Psoas muscle (tissue), 8 donors: ENCODE data around the gene THADA. TPM values are rescaled to one million over a fixed set of nuclear protein-coding genes. Genes with fewer than 3 reads are reported as not detected.

Source experiments
- ATAC-seq, 4 donors: fragments of 200-7000 bp; cut with Tn5 transposase; one replicate each; pipeline ENCODE4 v1.9.1; 2020; ENCODE audit warnings: moderate library complexity in 3 of 4, mild to moderate bottlenecking in 2 of 4
- DNase-seq, 2 donors: peaks; one replicate each; pipeline ENCODE4 v3.0.0-alpha.2; 2020
- H3K27ac ChIP-seq: fragments of 200-600 bp; one replicate; pipeline ENCODE4 v1.8.0; 2022
- H3K27me3 ChIP-seq, 3 donors: fragments of 200-600 bp in 1 of 3; one replicate each; pipeline versions ENCODE4 v1.6.1 to v1.8.0; 2013 to 2022; ENCODE audit warnings: low read length in 2 of 3, mild to moderate bottlenecking in 2 of 3, moderate library complexity in 1 of 3; ENCODE audit not compliant: insufficient read depth in 3 of 3
- H3K36me3 ChIP-seq, 2 donors: fragments of 200-600 bp in 1 of 2; one replicate each; pipeline versions ENCODE4 v1.6.1 to v1.8.0; 2013 to 2022; ENCODE audit warnings: low read depth in 1 of 2, mild to moderate bottlenecking in 1 of 2, moderate library complexity in 1 of 2; ENCODE audit not compliant: insufficient read depth in 1 of 2
- H3K4me1 ChIP-seq: fragments of 200-600 bp; one replicate; pipeline ENCODE4 v1.8.0; 2022
- H3K4me3 ChIP-seq: fragments of 200-600 bp; one replicate; pipeline ENCODE4 v1.8.0; 2022; ENCODE audit warnings: mild to moderate bottlenecking
- H3K9me3 ChIP-seq: fragments of 200-600 bp; one replicate; pipeline ENCODE4 v1.8.0; 2022
- WGBS, 3 donors: extraction: QIAGEN DNeasy Blood & Tissue Kit; methylation state at CpG; one replicate each; pipeline versions ENCODE4 v1.1.6 to v1.1.7; 2013; 5-methylcytosine and 5-hydroxymethylcytosine counted together
- intact Hi-C, 2 donors: fragments of 100-400 bp; cut with DNase I; formaldehyde crosslinking; loops; one replicate each; pipeline versions ENCODE4 v1.11.0 to v1.14.2; 2022
- polyA plus RNA-seq, 3 donors: library from polyadenylated mRNA; stranded (reverse); fragments of 200-250 nt; gene quantifications; one replicate each; pipeline ENCODE4 v1.2.3, GENCODE V29; 2013
- total RNA-seq, 4 donors: library from RNA; stranded (reverse); fragmentation: NEBNext Ultra II Directional in 2 of 4; extraction: Animal tissue kit (Norgen Biotek cat#: 25700) in 2 of 4; gene quantifications; one replicate each; pipeline versions ENCODE4 v1.2.1 to v1.2.4, GENCODE V29; 2021 to 2023
- TF ChIP-seq, protein P1 (sequence below): fragments of 200-600 bp; IDR thresholded peaks from one replicate; pipeline ENCODE4 v1.8.0; 2022; ENCODE audit warnings: antibody characterized with exemption
- donor health status: healthy with polysubstance abuse.
- donor health status: DM: no; HTN: no; CAD: no; lungs with moderate emphysema.
- donor health status: Bipolar disorder and iron deficiency.
- donor health status: healthy.
- donor health status: DM: yes; HTN: yes; CAD: no.
- donor health status: DM: no; HTN: no; CAD: no.
- donor health status: DM: no; HTN: no; CAD: no.
- donor health status: DM: yes; HTN: yes; CAD: no.

THADA gene
- total and polyA plus RNA-seq, 7 donors = 8.1 to 17.4 (median 11.6) TPM

DNA sequence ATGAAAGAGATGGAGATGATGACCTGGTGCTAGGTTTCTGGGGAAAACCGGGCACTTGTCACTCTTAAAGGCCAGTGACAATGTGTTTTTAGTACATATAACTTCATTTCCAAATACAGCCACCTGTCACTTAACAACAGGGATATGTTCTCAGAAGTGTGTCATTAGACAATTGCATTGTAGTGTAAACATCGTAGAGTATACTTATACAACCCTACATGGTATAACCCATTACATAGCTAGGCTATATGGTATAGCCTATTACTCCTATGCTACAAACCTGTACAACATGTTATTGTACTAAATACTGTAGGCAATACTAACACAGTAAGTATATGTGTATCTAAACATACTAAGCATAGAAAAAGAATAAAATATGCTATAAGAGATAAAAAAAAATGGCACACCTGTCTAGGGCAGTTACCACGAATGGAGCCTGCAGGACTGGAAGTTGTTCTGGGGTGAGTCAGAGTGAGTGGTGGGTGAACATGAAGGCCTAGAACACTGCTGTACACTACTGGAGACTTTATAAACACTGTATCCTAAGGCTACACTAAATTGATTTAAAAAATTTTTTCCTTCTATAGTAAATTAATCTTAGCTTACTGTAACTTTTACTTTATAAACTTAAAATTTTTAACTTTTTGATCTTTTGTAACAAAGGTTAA lies 123.2 kb downstream of the THADA start:
- Histone ChIP-seq H3K36me3 (no peaks in the 10 kb centered on the region), H3K27me3 (no peaks in the 10 kb centered on the region), H3K27ac (no peak overlapping the region), H3K4me3 (no peak overlapping the region), H3K9me3 (no peaks in the 10 kb centered on the region), H3K4me1 (peaks cover 7% of the 10 kb centered on the region)
- intact Hi-C loops = no loop called here
- ATAC-seq (no peak), DNase-seq (no peak)
- TF ChIP-seq, protein P1, sequence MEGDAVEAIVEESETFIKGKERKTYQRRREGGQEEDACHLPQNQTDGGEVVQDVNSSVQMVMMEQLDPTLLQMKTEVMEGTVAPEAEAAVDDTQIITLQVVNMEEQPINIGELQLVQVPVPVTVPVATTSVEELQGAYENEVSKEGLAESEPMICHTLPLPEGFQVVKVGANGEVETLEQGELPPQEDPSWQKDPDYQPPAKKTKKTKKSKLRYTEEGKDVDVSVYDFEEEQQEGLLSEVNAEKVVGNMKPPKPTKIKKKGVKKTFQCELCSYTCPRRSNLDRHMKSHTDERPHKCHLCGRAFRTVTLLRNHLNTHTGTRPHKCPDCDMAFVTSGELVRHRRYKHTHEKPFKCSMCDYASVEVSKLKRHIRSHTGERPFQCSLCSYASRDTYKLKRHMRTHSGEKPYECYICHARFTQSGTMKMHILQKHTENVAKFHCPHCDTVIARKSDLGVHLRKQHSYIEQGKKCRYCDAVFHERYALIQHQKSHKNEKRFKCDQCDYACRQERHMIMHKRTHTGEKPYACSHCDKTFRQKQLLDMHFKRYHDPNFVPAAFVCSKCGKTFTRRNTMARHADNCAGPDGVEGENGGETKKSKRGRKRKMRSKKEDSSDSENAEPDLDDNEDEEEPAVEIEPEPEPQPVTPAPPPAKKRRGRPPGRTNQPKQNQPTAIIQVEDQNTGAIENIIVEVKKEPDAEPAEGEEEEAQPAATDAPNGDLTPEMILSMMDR = no peak
- WGBS, 3 donors = 77 to 90% (median 80%) methylated on average over 3 of the region's 3 CpGs

DNA sequence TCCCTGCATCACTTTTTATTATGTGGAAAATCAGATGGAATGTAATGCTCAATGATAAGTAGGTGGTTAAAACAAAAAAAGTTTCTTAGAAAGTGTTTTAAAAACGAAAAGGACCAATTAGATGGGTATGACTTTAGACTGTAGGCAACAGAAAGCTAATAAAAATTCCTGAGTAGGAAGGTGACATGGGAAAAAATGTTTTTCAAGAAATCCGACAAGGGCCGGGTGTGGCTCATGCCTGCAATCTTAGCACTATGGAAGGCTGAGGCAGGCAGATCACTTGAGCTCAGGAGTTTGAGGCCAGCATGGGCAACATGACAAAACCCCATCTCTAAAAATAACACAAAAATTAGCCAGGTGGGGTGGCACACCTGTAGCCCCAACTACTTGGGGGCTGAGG lies 126.1 kb downstream of the THADA start:
- DNase-seq = no peak

DNA sequence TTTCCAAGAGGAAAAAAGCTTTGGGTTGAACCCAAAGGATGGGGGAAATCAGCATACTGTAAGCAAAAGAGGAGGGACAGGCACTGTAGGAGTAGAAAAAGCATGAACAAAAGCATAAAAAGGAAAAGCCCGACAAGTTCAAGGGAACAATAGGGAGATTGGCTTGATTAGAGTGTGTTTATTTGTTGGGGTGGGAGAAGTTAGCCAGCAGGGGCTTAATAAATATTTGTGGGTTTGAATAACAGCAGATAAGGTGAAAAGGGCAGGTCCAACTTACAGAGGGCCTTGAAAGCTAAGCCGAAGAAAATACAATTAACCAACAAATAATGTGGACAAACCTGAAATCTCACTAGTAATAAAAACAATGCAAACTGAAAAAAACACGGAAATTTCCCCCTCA lies 126.7 kb downstream of the THADA start:
- Histone ChIP-seq H3K4me1 (peaks cover 1% of the 10 kb centered on the region), H3K9me3 (no peaks in the 10 kb centered on the region), H3K27ac (no peak overlapping the region), H3K4me3 (no peak overlapping the region), H3K36me3 (no peaks in the 10 kb centered on the region), H3K27me3 (no peaks in the 10 kb centered on the region)
- intact Hi-C loops = no loop called here
- DNase-seq (no peak), ATAC-seq (no peak)
- TF ChIP-seq, protein P1 = no peak
- 67 to 86% (median 69%) methylated on average over 3 of the region's 3 CpGs for WGBS, 3 donors

More for the DNA sequence above, 126.1 kb downstream of the THADA start:
- TF ChIP-seq, protein P1 = no peak
- intact Hi-C loops = no loop called here
- ATAC-seq = no peak
- H3K4me3 ChIP-seq = no peak overlapping the region
- H3K9me3 ChIP-seq = no peaks in the 10 kb centered on the region
- H3K27ac ChIP-seq = no peak overlapping the region
- no peaks in the 10 kb centered on the region for H3K4me1 ChIP-seq
- WGBS, 3 donors = 57 to 89% (median 60%) methylated on average over 3 of the region's 3 CpGs
- no peaks in the 10 kb centered on the region for H3K27me3 ChIP-seq
- no peaks in the 10 kb centered on the region for H3K36me3 ChIP-seq

DNA sequence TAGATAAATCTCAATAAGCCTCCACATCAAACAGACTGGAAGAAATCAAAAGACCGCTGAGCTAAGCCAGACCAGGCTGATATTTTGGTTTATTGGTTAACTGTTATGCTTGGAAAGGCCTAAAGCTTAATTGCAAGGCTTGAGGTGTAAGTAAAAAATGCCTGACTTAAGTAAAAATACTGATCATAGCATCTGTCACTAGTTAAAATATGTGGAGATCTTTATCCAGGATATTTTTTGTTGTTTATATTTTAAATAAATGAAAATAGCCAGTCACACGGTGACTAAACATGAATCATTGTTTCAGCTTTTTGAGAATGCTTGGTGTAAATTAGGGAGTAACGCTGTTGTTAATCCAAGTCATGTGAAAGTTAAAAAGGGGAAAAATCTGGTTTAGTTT lies 127.9 kb downstream of the THADA start:
- TF ChIP-seq, protein P1 = no peak
- DNase-seq (no peak), ATAC-seq (no peak)
- intact Hi-C loops = no loop called here
- no peak overlapping the region for H3K27ac ChIP-seq
- no peaks in the 10 kb centered on the region for H3K27me3 ChIP-seq
- no peak overlapping the region for H3K4me3 ChIP-seq
- no peaks in the 10 kb centered on the region for H3K9me3 ChIP-seq
- H3K36me3 ChIP-seq = no peaks in the 10 kb centered on the region
- H3K4me1 ChIP-seq = peaks cover 4% of the 10 kb centered on the region
- 60 to 82% (median 66%) methylated on average over 3 of the region's 3 CpGs for WGBS, 3 donors

DNA sequence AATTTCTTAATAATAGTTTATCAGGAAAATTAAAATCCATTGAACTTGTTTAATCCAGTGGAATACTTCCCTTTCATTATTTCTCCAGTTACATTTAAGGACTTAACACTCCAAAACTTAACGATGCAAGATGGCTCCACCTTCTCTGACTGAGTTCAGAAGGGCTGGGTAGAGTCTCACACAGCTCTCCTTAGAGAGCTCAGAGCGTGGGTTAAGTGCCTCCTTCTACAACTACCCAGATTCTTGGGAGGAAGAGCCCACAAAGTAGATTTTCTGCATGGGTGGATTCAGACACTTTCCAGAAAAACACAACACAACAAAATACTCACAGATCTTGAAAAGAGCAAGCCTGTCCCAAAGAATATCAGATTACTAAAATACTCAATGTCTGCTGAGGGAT lies 130.6 kb downstream of the THADA start:
- ATAC-seq = no peak
- TF ChIP-seq, protein P1 = no peak
- DNase-seq = no peak
- Histone ChIP-seq H3K27ac (no peak overlapping the region), H3K4me3 (no peak overlapping the region), H3K27me3 (no peaks in the 10 kb centered on the region), H3K9me3 (no peaks in the 10 kb centered on the region), H3K4me1 (peaks cover 10% of the 10 kb centered on the region), H3K36me3 (no peaks in the 10 kb centered on the region)
- 85 to 91% (median 89%) methylated on average over 2 of the region's 2 CpGs for WGBS, 3 donors
- intact Hi-C loops = no loop called here
